Lower leg skin (tissue), 4 donors: ENCODE data around the gene CDC34. TPM values are rescaled to one million over a fixed set of nuclear protein-coding genes. Genes with fewer than 3 reads are reported as not detected.

ENCODE experiments used
- DNase-seq, 2 donors: peaks; one replicate each; pipeline ENCODE4 v3.0.0-alpha.2; 2019; ENCODE audit warnings: low spot score in 2 of 2
- H3K4me3 ChIP-seq: fragments of 200-600 bp; sonication (generic); 2 replicates; pipeline ENCODE4 v1.5.1; 2017; ENCODE audit warnings: mild to moderate bottlenecking, low read depth; ENCODE audit not compliant: poor library complexity, severe bottlenecking
- POLR2A ChIP-seq, 2 donors: fragments of 450-650 bp; IDR thresholded peaks; one replicate each; pipeline ENCODE4 v1.6.1; 2016 to 2017; ENCODE audit warnings: antibody characterized with exemption in 2 of 2, mild to moderate bottlenecking in 1 of 2, moderate library complexity in 1 of 2
- WGBS, 2 donors: methylation state at CpG; one replicate each; pipeline ENCODE4 v1.1.5; 2018; 5-methylcytosine and 5-hydroxymethylcytosine counted together
- intact Hi-C: fragments of 100-400 bp; cut with DNase I; formaldehyde crosslinking; loops from one replicate; pipeline ENCODE4 v1.15.0; 2023; ENCODE audit warnings: low total_unique reads
- total RNA-seq, 4 donors: library from RNA; depleted of rRNA; stranded (reverse); fragments of >200 nt; gene quantifications; one replicate each; pipeline ENCODE4 v1.1.0, GENCODE V29; 2016
- TF ChIP-seq, protein P1 (sequence below), 3 donors: fragments of 450-650 bp; IDR thresholded peaks; one replicate each; pipeline ENCODE4 v1.5.1; 2016; ENCODE audit warnings: antibody characterized with exemption in 3 of 3, mild to moderate bottlenecking in 3 of 3, moderate library complexity in 2 of 3

The CDC34 gene
- total RNA-seq, 4 donors from 2014 or later: 129 to 214 (median 140) TPM

DNA sequence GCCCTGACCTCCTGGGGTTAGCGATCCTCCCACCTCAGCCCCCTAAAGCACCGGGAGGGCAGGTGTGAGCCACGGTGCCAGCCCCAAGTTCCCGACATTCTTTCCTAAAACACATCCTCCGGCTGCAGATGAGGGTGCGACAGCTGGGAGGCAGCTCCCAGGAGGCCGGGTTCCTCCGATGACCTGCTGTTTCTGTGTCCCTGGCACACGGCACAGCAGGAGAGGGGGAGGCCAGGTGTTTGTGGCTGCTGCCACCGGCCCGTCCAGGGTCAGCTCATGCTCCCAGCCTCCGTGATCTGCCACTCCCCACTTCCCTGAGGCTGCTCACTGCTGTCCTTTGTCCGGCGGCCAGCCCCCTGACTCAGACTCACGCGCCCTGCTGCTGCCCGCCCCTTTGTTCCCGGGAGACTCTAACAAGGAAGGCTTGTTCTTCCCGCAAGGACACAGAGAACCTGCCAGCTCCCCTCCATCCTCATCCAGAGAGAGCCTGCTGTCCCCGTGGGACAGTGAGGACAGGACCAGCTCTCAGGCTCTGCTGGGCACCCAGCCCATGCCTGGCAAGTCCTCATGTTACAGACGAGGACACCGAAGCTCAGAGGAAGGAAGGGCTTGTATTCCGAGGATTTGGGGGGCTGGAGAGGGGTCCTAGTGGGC is 45.9 kb upstream of the CDC34 start:
- WGBS, 2 donors: 16 to 21% methylated on average over 13 to 22 of the region's 23 CpGs
- DNase-seq: peak; percentile 66 to 96
- intact Hi-C loops: no loop called here
- TF ChIP-seq, protein P1, sequence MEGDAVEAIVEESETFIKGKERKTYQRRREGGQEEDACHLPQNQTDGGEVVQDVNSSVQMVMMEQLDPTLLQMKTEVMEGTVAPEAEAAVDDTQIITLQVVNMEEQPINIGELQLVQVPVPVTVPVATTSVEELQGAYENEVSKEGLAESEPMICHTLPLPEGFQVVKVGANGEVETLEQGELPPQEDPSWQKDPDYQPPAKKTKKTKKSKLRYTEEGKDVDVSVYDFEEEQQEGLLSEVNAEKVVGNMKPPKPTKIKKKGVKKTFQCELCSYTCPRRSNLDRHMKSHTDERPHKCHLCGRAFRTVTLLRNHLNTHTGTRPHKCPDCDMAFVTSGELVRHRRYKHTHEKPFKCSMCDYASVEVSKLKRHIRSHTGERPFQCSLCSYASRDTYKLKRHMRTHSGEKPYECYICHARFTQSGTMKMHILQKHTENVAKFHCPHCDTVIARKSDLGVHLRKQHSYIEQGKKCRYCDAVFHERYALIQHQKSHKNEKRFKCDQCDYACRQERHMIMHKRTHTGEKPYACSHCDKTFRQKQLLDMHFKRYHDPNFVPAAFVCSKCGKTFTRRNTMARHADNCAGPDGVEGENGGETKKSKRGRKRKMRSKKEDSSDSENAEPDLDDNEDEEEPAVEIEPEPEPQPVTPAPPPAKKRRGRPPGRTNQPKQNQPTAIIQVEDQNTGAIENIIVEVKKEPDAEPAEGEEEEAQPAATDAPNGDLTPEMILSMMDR (IDR thresholded peaks at IDR 0.05): no peak
- no peak overlapping the region for H3K4me3 ChIP-seq

DNA sequence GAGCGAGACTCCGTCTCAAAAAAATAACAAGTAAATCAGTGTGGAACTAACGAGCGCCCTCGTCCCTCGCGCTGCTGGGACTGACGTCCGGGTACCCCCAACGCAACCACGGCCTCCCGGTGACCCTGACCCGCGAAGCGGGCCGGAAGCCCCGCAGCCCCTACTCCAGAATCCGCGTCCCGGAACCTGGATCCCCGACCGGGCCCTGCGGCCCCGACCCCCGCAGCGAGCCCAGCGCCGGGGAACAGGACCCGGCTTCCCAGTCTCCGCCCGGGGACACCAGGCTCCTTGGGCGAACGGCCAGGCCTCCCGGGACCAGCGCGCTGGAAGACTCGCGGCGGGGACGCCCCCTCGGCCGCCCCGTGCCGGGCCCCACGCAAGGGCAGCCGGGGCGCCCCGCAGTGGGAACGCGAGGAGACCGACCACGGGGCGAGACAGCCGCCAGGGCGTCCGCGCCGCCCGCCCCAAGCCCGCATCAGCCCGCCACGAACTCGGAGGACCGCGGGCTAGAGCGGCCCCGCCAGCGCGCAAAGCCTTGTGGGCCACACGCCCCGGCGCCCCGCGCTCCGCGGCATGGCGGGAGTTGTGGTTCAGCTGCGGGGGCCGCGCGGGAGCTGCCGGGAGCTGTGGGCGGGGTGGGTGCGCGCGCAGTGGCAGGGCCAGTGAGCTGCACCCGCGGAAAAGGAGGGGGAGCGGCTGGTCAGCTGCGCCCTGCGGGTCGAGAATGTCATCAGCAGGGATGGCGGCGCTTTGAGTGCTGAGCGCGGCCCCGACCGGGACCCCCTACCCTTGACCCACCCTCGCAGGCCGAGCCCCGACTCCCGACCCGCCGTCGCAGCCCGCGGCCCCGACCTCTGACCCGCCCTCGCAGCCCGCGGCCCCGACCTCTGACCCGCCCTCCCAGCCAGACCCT is 42.8 kb upstream of the CDC34 start:
- TF ChIP-seq, protein P1 (IDR thresholded peaks at IDR 0.05): no peak
- TF ChIP-seq POLR2A (IDR thresholded peaks at IDR 0.05): no peak
- intact Hi-C loops: no loop called here
- 1% methylated on average over 32 to 61 of the region's 114 CpGs for WGBS, 2 donors
- DNase-seq: peak; percentile 88 to 98
- H3K4me3 ChIP-seq: peak overlapping the region; percentile 94

DNA sequence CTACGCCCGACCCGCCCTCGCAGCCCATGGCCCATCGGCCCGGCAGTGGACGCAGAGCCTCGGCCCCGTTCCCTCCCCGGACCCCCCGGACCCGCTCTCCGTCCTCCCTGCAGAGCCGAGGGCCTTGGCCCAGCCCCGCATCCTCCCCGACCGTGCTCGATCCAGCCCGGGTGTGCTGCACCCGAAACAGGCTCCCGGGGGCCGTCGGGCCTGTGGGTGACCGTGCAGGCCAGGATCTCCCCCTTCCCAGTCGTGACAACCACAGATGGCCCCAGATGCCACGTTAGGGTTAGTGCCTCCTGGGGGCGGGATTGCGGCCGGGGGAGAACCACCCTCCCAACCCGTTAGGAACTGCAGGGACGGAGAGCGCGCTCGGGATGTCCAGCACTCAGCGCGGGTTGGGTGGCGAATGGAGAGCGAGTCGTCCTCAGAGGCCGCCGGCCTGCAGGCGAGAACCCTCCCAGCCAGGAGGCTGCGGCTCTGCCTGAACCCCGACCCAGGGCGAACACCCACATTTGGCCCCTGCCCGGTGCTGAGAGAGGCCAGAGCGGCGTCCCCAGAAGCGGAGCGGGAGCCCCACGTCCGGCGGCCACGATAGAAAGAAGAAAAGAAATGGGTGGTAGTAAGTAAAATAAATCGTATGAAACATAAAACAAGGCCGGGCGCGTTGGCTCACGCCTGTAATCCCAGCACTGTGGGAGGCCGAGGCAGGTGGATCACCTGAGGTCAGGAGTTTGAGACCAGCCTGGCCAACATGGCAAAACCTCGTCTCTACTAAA is 42.0 kb upstream of the CDC34 start:
- DNase-seq: peak in 1 of 2 donors; percentile 84
- WGBS, 2 donors: 19 to 30% methylated on average over 47 to 54 of the region's 61 CpGs
- intact Hi-C loops: no loop called here
- H3K4me3 ChIP-seq: peak overlapping the region; percentile 49
- TF ChIP-seq POLR2A (IDR thresholded peaks at IDR 0.05): no peak
- TF ChIP-seq, protein P1 (IDR thresholded peaks at IDR 0.05): no peak

DNA sequence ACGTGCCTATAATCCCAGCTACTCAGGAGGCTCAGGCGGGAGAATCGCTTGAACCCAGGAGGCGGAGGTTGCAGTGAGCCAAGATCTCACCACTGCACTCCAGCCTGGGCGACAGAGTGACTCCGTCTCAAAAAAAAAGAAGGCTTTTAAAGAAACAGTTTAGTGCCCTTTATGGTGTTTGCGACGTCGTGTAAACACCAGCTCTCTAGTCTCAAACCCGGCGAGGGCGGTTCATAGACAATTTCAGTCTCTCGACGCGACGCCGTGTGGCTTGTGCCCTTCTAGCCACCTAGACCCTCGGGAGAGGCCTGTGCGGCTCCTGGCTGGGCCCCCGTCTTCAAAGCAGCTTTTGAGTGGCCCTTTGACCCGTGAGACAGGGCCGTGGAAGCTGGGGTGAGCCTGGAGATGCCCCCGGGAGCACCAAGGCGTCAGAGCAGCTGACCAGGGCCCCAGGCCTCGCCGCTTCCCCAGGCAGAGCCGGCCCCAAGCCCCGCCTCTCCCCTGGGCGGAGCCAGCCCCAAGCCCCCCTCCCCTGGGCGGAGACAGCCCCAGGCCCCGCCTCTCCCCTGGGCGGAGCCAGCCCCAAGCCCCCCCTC is 40.3 kb upstream of the CDC34 start:
- no peak for DNase-seq
- TF ChIP-seq, protein P1 (IDR thresholded peaks at IDR 0.05): no peak
- TF ChIP-seq POLR2A (IDR thresholded peaks at IDR 0.05): no peak
- WGBS, 2 donors: 81 to 89% methylated on average over 23 to 30 of the region's 32 CpGs
- H3K4me3 ChIP-seq: no peak overlapping the region
- intact Hi-C loops: no loop called here

DNA sequence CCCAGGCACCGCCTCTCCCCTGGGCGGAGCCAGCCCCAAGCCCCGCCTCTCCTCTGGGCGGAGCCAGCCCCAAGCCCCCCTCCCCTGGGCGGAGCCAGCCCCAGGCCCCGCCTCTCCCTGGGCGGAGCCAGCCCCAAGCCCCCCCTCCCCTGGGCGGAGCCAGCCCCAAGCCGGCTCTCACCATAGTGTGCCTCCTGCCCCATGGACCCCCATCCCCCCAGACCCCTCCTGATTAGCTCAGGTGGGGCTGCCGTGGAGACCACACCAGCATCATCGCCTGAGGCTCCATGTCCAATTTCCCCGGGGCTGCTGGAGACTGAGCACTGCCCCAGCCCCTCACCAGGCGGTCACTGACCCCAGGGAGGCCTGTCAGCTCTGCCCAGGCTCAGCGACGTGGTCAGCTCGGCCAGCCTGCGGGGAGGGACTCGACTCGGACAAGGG is 39.4 kb upstream of the CDC34 start:
- 85 to 87% methylated on average over 9 to 10 of the region's 19 CpGs for WGBS, 2 donors
- no peak for TF ChIP-seq POLR2A (IDR thresholded peaks at IDR 0.05)
- TF ChIP-seq, protein P1 (IDR thresholded peaks at IDR 0.05): no peak
- intact Hi-C loops: no loop called here
- H3K4me3 ChIP-seq: no peak overlapping the region
- DNase-seq: no peak
